MM.1S (cell line): Measurements from ENCODE around the gene MYMX.
"Not testable (repeated sequence)": the region's sequence is repeated elsewhere in the genome, so short reads cannot be mapped to it uniquely, and the experiment has no call there.

Source experiments
- DNase-seq: peaks from one replicate; pipeline ENCODE4 v3.0.0-alpha.2; 2015
- H2AFZ ChIP-seq: fragments of 300-600 bp; sonication (generic); 2 replicates; pipeline ENCODE4 v1.6.0; 2016; ENCODE audit warnings: antibody characterized with exemption, low read length
- H3F3A ChIP-seq: fragments of 300-600 bp; sonication (generic); 2 replicates; pipeline ENCODE4 v1.6.1; 2016; ENCODE audit warnings: mild to moderate bottlenecking, antibody characterized with exemption, low read length, moderate library complexity, mixed read lengths; ENCODE audit not compliant: insufficient read depth
- H3K27ac ChIP-seq: fragments of 300-600 bp; sonication (generic); 2 replicates; pipeline ENCODE4 v1.5.1; 2016; ENCODE audit warnings: mild to moderate bottlenecking, low read length
- H3K27me3 ChIP-seq: fragments of 300-600 bp; sonication (generic); replicated peaks from 2 replicates; pipeline ENCODE4 v1.6.0; 2016; ENCODE audit warnings: low read length; ENCODE audit not compliant: insufficient read depth
- H3K36me3 ChIP-seq: fragments of 300-600 bp; sonication (generic); replicated peaks from 2 replicates; pipeline ENCODE4 v1.6.1; 2016; ENCODE audit warnings: mild to moderate bottlenecking, low read length, mixed read lengths; ENCODE audit not compliant: insufficient read depth
- H3K4me1 ChIP-seq: fragments of 300-600 bp; sonication (generic); 2 replicates; pipeline ENCODE4 v1.6.1; 2016; ENCODE audit warnings: low read length, mixed read lengths
- H3K4me2 ChIP-seq: fragments of 300-600 bp; sonication (generic); 2 replicates; pipeline ENCODE4 v1.6.0; 2016; ENCODE audit warnings: low read depth, low read length
- H3K4me3 ChIP-seq: fragments of 300-600 bp; sonication (generic); 2 replicates; pipeline ENCODE4 v1.5.1; 2016; ENCODE audit warnings: low read length, mixed read lengths
- H3K79me2 ChIP-seq: fragments of 300-600 bp; sonication (generic); 2 replicates; pipeline ENCODE4 v1.6.1; 2016; ENCODE audit warnings: mixed run types, low read length, mixed read lengths
- H3K9ac ChIP-seq: fragments of 300-600 bp; sonication (generic); 2 replicates; pipeline ENCODE4 v1.6.1; 2016; ENCODE audit warnings: low read length, mixed read lengths
- H3K9me2 ChIP-seq: fragments of 300-600 bp; sonication (generic); replicated peaks from 2 replicates; pipeline ENCODE4 v1.6.1; 2016; ENCODE audit warnings: mild to moderate bottlenecking, low read length, mixed read lengths; ENCODE audit not compliant: insufficient read depth
- H3K9me3 ChIP-seq: fragments of 300-600 bp; sonication (generic); replicated peaks from 2 replicates; pipeline ENCODE4 v1.6.1; 2016; ENCODE audit warnings: mild to moderate bottlenecking, low read length, mixed read lengths; ENCODE audit not compliant: insufficient read depth
- H4K20me1 ChIP-seq: fragments of 300-600 bp; sonication (generic); 2 replicates; pipeline ENCODE4 v1.6.1; 2016; ENCODE audit warnings: mild to moderate bottlenecking, low read length, moderate library complexity, mixed read lengths; ENCODE audit not compliant: insufficient read depth
- CTCF ChIP-seq: fragments of 300-600 bp; sonication (generic); IDR thresholded peaks from 2 replicates; pipeline ENCODE4 v1.5.1; 2016; ENCODE audit warnings: antibody characterized with exemption, low read length, mixed read lengths
- EZH2 ChIP-seq: fragments of 300-600 bp; sonication (generic); optimal IDR thresholded peaks from 2 replicates; pipeline ENCODE3; 2017; ENCODE audit warnings: low read depth, mild to moderate bottlenecking, antibody characterized with exemption, low read length, mixed read lengths
- EZH2phosphoT487 ChIP-seq: fragments of 300-600 bp; sonication (generic); IDR thresholded peaks from 2 replicates; pipeline ENCODE4 v1.6.1; 2018; ENCODE audit warnings: antibody characterized with exemption, low read length

MYMX gene

DNA sequence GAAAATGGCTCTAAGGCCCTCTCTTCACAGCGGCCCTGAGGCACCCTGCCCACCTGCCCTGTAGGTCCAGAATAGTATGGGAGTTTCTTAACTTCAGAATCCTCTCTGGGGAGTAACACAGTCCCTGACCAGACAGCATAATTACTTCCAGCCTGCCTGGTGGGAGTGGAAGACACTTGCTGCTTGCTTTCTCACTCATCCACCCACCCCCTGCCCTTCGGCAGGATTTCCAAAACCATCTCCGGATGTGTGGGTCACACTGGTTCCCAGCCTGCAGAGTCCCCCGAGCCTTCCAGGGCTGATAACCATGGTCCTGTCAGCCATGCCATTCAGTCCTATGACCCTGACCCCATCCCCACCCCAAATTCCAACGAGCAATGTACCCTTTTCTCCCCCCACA, 12.1 kb downstream of the MYMX start:
- TF ChIP-seq EZH2phosphoT487 = no peak
- TF ChIP-seq CTCF = no peak
- TF ChIP-seq EZH2 = no peak
- H3K9me2 ChIP-seq = no peaks in the 10 kb centered on the region
- H3F3A ChIP-seq = no peaks in the 10 kb centered on the region; the same call in 1 of the 2 replicates
- peaks cover 43% of the 10 kb centered on the region for H3K79me2 ChIP-seq
- no peak overlapping the region for H3K4me3 ChIP-seq
- H3K4me1 ChIP-seq = peaks cover 8% of the 10 kb centered on the region
- H3K4me2 ChIP-seq = no peak overlapping the region
- H3K9ac ChIP-seq = no peak overlapping the region
- H3K9me3 ChIP-seq = no peaks in the 10 kb centered on the region
- DNase-seq = no peak
- no peaks in the 10 kb centered on the region; the same call in 1 of the 2 replicates for H3K36me3 ChIP-seq
- no peak overlapping the region for H2AFZ ChIP-seq
- H3K27ac ChIP-seq = no peak overlapping the region
- H4K20me1 ChIP-seq = no peaks in the 10 kb centered on the region
- no peaks in the 10 kb centered on the region for H3K27me3 ChIP-seq

- Histone ChIP-seq H3K4me2 (no peak overlapping the region), H3K9ac (no peak overlapping the region)
Observed at GRCh38 chr6:44229376-44230033, 12.8 kb downstream of the MYMX start.

DNA sequence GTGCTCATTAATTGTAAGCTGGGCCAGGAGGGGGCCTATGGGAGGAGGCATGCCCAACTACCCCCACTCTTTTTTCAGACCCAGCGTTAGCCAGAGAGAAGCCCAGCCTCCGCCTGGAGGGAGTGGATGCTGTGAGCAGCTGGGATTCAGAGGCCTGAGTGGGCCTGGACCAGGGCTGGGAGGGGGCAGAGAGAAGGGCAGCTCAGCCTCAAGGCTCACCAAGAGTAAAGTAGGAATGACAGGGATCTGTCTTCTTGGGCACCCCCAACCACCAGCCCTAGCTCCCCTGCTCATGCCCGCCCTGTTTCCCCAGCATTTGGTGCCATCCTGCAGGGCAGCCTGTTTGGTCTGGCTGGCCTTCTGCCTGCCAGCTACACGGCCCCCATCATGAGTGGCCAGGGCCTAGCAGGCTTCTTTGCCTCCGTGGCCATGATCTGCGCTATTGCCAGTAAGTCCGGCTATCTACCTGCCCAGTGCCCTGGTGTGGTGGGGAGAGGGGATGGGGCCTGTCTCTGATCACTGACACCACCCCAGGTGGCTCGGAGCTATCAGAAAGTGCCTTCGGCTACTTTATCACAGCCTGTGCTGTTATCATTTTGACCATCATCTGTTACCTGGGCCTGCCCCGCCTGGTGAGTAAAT, 13.4 kb downstream of the MYMX start:
- H3K9me3 ChIP-seq = no peaks in the 10 kb centered on the region
- no peak overlapping the region for H2AFZ ChIP-seq
- no peak overlapping the region for H3K4me3 ChIP-seq
- H3K4me2 ChIP-seq = no peak overlapping the region
- no peaks in the 10 kb centered on the region for H3F3A ChIP-seq
- no peaks in the 10 kb centered on the region for H3K9me2 ChIP-seq
- H4K20me1 ChIP-seq = no peaks in the 10 kb centered on the region
- DNase-seq = no peak
- H3K4me1 ChIP-seq = no peaks in the 10 kb centered on the region
- TF ChIP-seq EZH2 (no peak), EZH2phosphoT487 (no peak), CTCF (no peak)
- no peak overlapping the region for H3K27ac ChIP-seq
- H3K79me2 ChIP-seq = peaks cover 30% of the 10 kb centered on the region
- H3K27me3 ChIP-seq = no peaks in the 10 kb centered on the region
- no peak overlapping the region for H3K9ac ChIP-seq
- no peaks in the 10 kb centered on the region; the same call in 1 of the 2 replicates for H3K36me3 ChIP-seq

More at GRCh38 chr6:44229376-44230033, 12.8 kb downstream of the MYMX start:
- no peaks in the 10 kb centered on the region for H3F3A ChIP-seq
- H3K9me2 ChIP-seq = no peaks in the 10 kb centered on the region
- no peak overlapping the region for H2AFZ ChIP-seq
- no peaks in the 10 kb centered on the region for H3K9me3 ChIP-seq
- no peaks in the 10 kb centered on the region; the same call in 1 of the 2 replicates for H3K36me3 ChIP-seq
- H3K79me2 ChIP-seq = peaks cover 36% of the 10 kb centered on the region
- no peak overlapping the region for H3K27ac ChIP-seq
- no peak overlapping the region for H3K4me3 ChIP-seq
- no peak for DNase-seq
- H3K27me3 ChIP-seq = no peaks in the 10 kb centered on the region
- TF ChIP-seq EZH2 (no peak), CTCF (no peak), EZH2phosphoT487 (no peak)
- H3K4me1 ChIP-seq = peaks cover 5% of the 10 kb centered on the region
- no peaks in the 10 kb centered on the region for H4K20me1 ChIP-seq

DNA sequence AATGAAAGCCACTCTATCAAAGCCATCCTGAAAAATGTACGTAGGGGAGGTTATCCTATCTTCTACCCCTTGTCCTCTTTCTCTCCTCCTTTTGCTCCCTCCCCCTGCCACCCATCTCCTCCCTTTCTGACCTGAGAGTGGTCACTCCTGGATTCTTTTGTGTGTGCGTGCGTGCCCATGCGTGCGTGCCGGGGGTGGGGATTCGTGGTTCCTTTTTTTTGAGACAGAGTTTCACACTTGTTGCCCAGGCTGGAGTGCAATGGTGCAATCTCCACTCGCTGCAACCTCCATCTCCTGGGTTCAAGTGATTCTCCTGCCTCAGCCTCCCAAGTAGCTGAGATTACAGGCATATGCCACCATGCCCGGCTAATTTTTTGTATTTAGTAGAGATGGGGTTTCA, 14.7 kb downstream of the MYMX start:
- not testable (repeated sequence) for H3K36me3 ChIP-seq, H4K20me1 ChIP-seq, H3K27ac ChIP-seq, H3K4me3 ChIP-seq, H3K4me1 ChIP-seq, H3K9me3 ChIP-seq, H2AFZ ChIP-seq, H3K9ac ChIP-seq, H3F3A ChIP-seq, DNase-seq, H3K4me2 ChIP-seq, H3K9me2 ChIP-seq, H3K27me3 ChIP-seq
- H3K79me2 ChIP-seq = peaks cover 18% of the 10 kb centered on the region
